Activated T-helper 17 cell treated with anti-CD3 and anti-CD28 coated beads, Interleukin-2, amount 50 U/mL, for 72 hours (primary cell): ENCODE data around the gene IGSF10. TPM values are rescaled to one million over a fixed set of nuclear protein-coding genes. Genes with fewer than 3 reads are reported as not detected.

ENCODE experiments used
- ATAC-seq: fragments of 150-1000 bp; cut with Tn5 transposase; replicated peaks from 2 replicates; pipeline ENCODE4 v1.10.0; 2021; ENCODE audit warnings: mild to moderate bottlenecking, moderate library complexity
- H3K27ac Mint-ChIP-seq: one replicate; pipeline ENCODE4 v1.8.0; 2022; ENCODE audit warnings: mixed read lengths
- H3K27me3 Mint-ChIP-seq: one replicate; pipeline ENCODE4 v1.8.0; 2022; ENCODE audit warnings: mixed read lengths
- H3K36me3 Mint-ChIP-seq: one replicate; pipeline ENCODE4 v1.8.0; 2022; ENCODE audit warnings: low read depth, mild to moderate bottlenecking, mixed read lengths
- H3K4me1 Mint-ChIP-seq: one replicate; pipeline ENCODE4 v1.8.0; 2022; ENCODE audit warnings: mixed read lengths
- H3K4me3 Mint-ChIP-seq: one replicate; pipeline ENCODE4 v1.8.0; 2022; ENCODE audit warnings: mild to moderate bottlenecking, mixed read lengths
- H3K9me3 Mint-ChIP-seq: one replicate; pipeline ENCODE4 v1.8.0; 2022; ENCODE audit warnings: mixed read lengths
- total RNA-seq, 2 donors: library from RNA; stranded (reverse); gene quantifications; one replicate each; pipeline ENCODE4 v1.2.3, GENCODE V29; 2022

The IGSF10 gene
- total RNA-seq, 2 donors from 2014 or later: 0.03 TPM; not detected in 1

DNA sequence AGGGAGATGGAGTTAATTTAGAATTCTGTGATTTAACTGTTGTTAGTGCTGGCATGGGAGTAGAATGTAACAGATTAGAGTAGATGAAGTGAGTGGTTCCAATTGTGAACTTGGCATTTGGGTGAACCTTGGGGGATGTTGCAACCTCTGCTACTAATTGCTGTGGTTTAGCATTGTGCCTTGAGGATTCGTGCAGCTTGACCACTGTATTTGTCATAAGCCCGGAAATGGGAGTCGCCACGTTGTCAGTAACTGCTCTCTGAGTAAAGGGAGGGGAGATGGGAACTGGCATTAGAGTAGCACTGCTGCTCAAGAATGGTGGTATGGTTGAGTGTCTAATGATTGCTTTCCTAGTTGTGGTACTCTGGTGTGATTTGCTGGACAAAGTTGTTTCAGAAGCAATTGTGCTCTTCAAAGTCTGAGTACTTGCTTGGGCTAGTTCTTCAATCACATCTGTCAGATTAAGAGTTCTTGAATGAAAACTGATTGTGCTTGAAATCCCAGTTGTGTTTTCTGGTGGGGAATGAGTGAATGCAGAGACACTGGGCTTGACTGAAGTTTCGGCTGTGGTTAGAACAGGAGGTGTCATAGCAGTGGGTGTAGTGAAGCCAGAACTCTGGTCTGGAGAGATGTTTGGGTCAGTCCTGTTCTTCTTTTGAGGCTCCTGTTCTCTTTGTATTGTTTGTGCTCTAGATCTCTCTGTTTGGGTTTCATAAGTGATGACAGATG, 15.4 kb downstream of the IGSF10 start:
- Mint-ChIP-seq H3K4me3 (no peak overlapping the region), H3K27me3 (peaks cover 17% of the 10 kb centered on the region), H3K36me3 (no peaks in the 10 kb centered on the region), H3K27ac (no peak overlapping the region), H3K9me3 (no peaks in the 10 kb centered on the region), H3K4me1 (no peaks in the 10 kb centered on the region)
- no peak for ATAC-seq

DNA sequence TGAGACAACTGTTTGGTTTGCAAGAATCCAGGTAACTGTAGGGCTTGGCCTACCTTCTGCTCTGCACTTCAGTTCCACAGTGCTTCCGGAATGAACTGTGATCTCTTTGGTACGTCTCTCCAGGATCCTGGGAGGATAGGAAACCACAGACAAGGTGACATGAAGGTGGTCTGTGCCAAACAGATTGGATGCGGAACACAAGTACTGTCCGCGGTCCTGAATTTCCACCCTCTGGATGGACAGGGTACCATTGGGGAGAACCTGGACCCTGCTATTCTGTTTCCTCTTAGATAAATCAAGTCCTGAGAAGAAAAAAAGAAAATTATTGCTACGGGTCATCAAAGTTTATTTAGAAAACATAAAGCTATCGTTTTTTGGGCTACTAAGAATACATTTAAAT, 17.3 kb downstream of the IGSF10 start:
- no peak overlapping the region for H3K4me3 Mint-ChIP-seq
- H3K36me3 Mint-ChIP-seq: no peaks in the 10 kb centered on the region
- no peak for ATAC-seq
- no peak overlapping the region for H3K27ac Mint-ChIP-seq
- H3K27me3 Mint-ChIP-seq: peaks cover 14% of the 10 kb centered on the region
- H3K4me1 Mint-ChIP-seq: no peaks in the 10 kb centered on the region
- H3K9me3 Mint-ChIP-seq: no peaks in the 10 kb centered on the region

DNA sequence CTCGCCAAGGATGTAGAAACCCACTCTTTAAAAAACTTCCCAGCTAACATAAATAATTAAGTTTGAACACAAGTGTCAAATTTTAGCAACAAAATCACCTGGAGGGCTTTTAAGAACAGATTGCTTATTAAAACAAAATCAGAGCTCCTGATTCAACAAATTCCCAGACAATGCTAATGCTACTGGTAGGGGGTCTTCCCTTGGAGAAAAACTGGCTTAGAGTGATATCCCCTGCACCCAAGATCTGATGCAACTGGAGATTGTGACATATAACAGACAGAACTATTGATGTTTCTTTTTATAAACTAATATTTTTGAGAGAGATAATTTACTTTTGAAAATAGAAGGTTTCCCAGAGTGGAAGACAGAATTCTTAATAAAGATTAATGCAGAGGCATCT, 19.9 kb downstream of the IGSF10 start:
- Mint-ChIP-seq H3K36me3 (no peaks in the 10 kb centered on the region), H3K4me3 (no peak overlapping the region), H3K27ac (no peak overlapping the region), H3K9me3 (no peaks in the 10 kb centered on the region), H3K4me1 (no peaks in the 10 kb centered on the region), H3K27me3 (peaks cover 6% of the 10 kb centered on the region)
- ATAC-seq: no peak

GRCh38 chr3:151439652-151440125, 21.2 kb downstream of the IGSF10 start:
- Mint-ChIP-seq H3K27ac (no peak overlapping the region), H3K4me1 (no peaks in the 10 kb centered on the region), H3K9me3 (no peaks in the 10 kb centered on the region), H3K36me3 (no peaks in the 10 kb centered on the region), H3K4me3 (no peak overlapping the region), H3K27me3 (no peaks in the 10 kb centered on the region)
- ATAC-seq: peak; percentile 39

DNA sequence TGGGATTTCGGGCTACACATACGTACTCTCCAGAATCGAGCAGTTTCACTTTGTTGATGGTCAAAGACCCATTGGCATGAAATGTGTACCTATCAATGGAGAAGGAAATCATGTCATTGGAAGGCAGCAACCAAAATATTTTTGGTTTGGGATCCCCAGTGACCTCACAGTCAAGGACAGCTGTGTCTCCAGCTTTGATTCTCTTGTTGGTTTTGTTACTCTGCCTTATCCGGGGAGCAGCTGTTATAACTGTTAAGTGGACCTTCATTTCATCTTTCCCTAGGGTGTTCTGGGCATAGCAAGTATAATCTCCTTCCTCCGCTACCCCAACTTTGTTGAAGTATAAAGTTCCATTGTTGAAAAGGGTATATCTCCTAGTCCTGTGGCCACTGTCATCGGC, 23.0 kb downstream of the IGSF10 start:
- H3K4me1 Mint-ChIP-seq: no peaks in the 10 kb centered on the region
- no peaks in the 10 kb centered on the region for H3K27me3 Mint-ChIP-seq
- no peaks in the 10 kb centered on the region for H3K36me3 Mint-ChIP-seq
- no peaks in the 10 kb centered on the region for H3K9me3 Mint-ChIP-seq
- no peak overlapping the region for H3K27ac Mint-ChIP-seq
- no peak overlapping the region for H3K4me3 Mint-ChIP-seq
- ATAC-seq: no peak

DNA sequence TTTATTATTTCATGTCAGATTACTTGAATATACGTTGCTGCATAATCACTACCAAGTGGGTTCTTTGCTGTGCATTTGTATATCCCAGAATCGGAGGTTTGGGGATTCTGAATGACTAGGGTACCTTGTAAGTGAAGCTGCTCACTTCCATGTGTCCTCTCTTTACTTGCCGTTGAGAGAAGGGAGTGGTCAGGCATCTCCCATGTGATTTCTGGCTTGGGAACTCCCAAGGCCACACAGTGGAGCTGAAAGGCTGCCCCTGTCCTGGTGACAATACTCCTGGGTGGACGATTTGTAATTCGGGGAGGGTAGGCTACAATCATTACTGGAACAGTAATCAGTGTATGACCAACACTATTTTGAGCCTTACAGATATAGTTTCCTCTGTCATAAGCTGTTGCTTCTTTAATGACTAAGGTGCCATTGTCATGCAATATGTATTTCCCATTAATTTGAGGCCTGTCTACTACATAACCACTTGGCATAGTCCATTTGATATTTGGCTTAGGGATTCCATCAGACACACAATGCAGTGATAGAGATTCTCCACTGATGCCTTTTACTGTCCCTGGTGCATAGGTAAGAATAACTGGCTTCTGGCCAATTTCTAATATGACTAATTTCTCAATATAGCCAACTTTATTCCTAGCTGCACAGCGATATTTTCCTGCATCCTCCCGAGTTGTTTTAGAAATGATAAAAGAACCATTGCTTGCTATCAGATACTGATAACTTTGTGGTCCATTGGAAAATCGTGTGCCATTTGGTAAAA, 24.0 kb downstream of the IGSF10 start:
- Mint-ChIP-seq H3K27ac (no peak overlapping the region), H3K4me1 (no peaks in the 10 kb centered on the region), H3K9me3 (no peaks in the 10 kb centered on the region), H3K36me3 (no peaks in the 10 kb centered on the region), H3K27me3 (no peaks in the 10 kb centered on the region), H3K4me3 (no peak overlapping the region)
- no peak for ATAC-seq

GRCh38 chr3:151434151-151434890, 26.5 kb downstream of the IGSF10 start:
- no peaks in the 10 kb centered on the region for H3K4me1 Mint-ChIP-seq
- H3K36me3 Mint-ChIP-seq: no peaks in the 10 kb centered on the region
- no peak overlapping the region for H3K27ac Mint-ChIP-seq
- H3K27me3 Mint-ChIP-seq: peaks cover under 1% of the 10 kb centered on the region
- no peaks in the 10 kb centered on the region for H3K9me3 Mint-ChIP-seq
- ATAC-seq: no peak
- H3K4me3 Mint-ChIP-seq: no peak overlapping the region

GRCh38 chr3:151432616-151433372, 28.1 kb downstream of the IGSF10 start:
- H3K27ac Mint-ChIP-seq: no peak overlapping the region
- no peak for ATAC-seq
- no peaks in the 10 kb centered on the region for H3K9me3 Mint-ChIP-seq
- no peaks in the 10 kb centered on the region for H3K36me3 Mint-ChIP-seq
- peaks cover 3% of the 10 kb centered on the region for H3K27me3 Mint-ChIP-seq
- H3K4me3 Mint-ChIP-seq: no peak overlapping the region
- no peaks in the 10 kb centered on the region for H3K4me1 Mint-ChIP-seq

DNA sequence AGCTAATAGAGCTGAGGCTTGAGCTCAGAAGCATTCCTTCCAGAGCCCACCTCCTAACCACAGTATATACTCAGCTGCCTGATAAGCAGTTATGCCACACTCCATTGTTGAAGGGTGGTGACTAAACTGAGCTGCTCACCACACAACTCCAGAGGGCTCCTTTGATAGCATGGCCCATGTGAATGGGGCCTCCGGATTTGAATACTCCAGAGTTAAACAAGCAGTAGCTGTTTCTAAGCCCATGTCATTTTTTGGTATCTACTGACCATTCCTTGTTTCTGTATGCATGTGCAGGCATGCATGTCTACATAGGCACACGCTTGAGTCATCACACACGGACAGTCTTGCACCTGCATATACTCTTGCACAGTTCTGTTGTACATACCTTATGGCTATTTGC, 28.9 kb downstream of the IGSF10 start:
- H3K4me1 Mint-ChIP-seq: no peaks in the 10 kb centered on the region
- H3K9me3 Mint-ChIP-seq: no peaks in the 10 kb centered on the region
- no peak for ATAC-seq
- H3K36me3 Mint-ChIP-seq: no peaks in the 10 kb centered on the region
- no peak overlapping the region for H3K27ac Mint-ChIP-seq
- no peak overlapping the region for H3K4me3 Mint-ChIP-seq
- peaks cover 3% of the 10 kb centered on the region for H3K27me3 Mint-ChIP-seq

GRCh38 chr3:151430821-151431484, 29.9 kb downstream of the IGSF10 start:
- Mint-ChIP-seq H3K27me3 (peaks cover 3% of the 10 kb centered on the region), H3K27ac (no peak overlapping the region), H3K4me1 (no peaks in the 10 kb centered on the region), H3K9me3 (no peaks in the 10 kb centered on the region), H3K36me3 (no peaks in the 10 kb centered on the region), H3K4me3 (no peak overlapping the region)
- no peak for ATAC-seq

GRCh38 chr3:151428386-151428785, 32.5 kb downstream of the IGSF10 start:
- Mint-ChIP-seq H3K27me3 (peaks cover 7% of the 10 kb centered on the region), H3K36me3 (no peaks in the 10 kb centered on the region), H3K27ac (no peak overlapping the region), H3K4me1 (no peaks in the 10 kb centered on the region), H3K4me3 (no peak overlapping the region), H3K9me3 (no peaks in the 10 kb centered on the region)
- no peak for ATAC-seq

- no peak for ATAC-seq
- H3K4me1 Mint-ChIP-seq: no peaks in the 10 kb centered on the region
- H3K27ac Mint-ChIP-seq: no peak overlapping the region
- H3K9me3 Mint-ChIP-seq: no peaks in the 10 kb centered on the region
- peaks cover 9% of the 10 kb centered on the region for H3K27me3 Mint-ChIP-seq
- no peaks in the 10 kb centered on the region for H3K36me3 Mint-ChIP-seq
- no peak overlapping the region for H3K4me3 Mint-ChIP-seq
Observed at GRCh38 chr3:151426341-151426657, 34.6 kb downstream of the IGSF10 start.

GRCh38 chr3:151425627-151426340, 35.1 kb downstream of the IGSF10 start:
- H3K36me3 Mint-ChIP-seq: no peaks in the 10 kb centered on the region
- H3K4me3 Mint-ChIP-seq: no peak overlapping the region
- peaks cover 9% of the 10 kb centered on the region for H3K27me3 Mint-ChIP-seq
- no peak overlapping the region for H3K27ac Mint-ChIP-seq
- ATAC-seq: no peak
- H3K9me3 Mint-ChIP-seq: no peaks in the 10 kb centered on the region
- no peaks in the 10 kb centered on the region for H3K4me1 Mint-ChIP-seq
